Measurements from ENCODE around the gene DDX3Y.

Gene DDX3Y

GRCh38 chrY:12904618-12905516, at the start of gene DDX3Y:
TSS of gene DDX3Y (plus strand) at chrY:12904868. CDS start at chrY:12904937, 69 bp downstream.
- DNase-seq (ENCODE audit: low spot score): peak; percentile 84

- DNase-seq (ENCODE audit: low spot score): no peak
Observed at GRCh38 chrY:12855791-12856275, 48.8 kb upstream of the DDX3Y start.

- no peak for DNase-seq (ENCODE audit: low spot score)
Observed at GRCh38 chrY:12867960-12868359, 36.7 kb upstream of the DDX3Y start.

GRCh38 chrY:12896973-12897372, 7.7 kb upstream of the DDX3Y start:
- DNase-seq (ENCODE audit: low spot score): no peak

- no peak for DNase-seq (ENCODE audit: low spot score)
Observed at GRCh38 chrY:12898604-12899003, 6.1 kb upstream of the DDX3Y start.

GRCh38 chrY:12905517-12905872, 827 bp downstream of the DDX3Y start:
- DNase-seq (ENCODE audit: low spot score): peak; percentile 52

- DNase-seq (ENCODE audit: low spot score): no peak
Observed at GRCh38 chrY:12905895-12906294, 1.2 kb downstream of the DDX3Y start.

- DNase-seq (ENCODE audit: low spot score): no peak
Observed at GRCh38 chrY:12913541-12913940, 8.9 kb downstream of the DDX3Y start.

GRCh38 chrY:12928043-12928442, 23.4 kb downstream of the DDX3Y start:
- DNase-seq (ENCODE audit: low spot score): peak; percentile 26

GRCh38 chrY:12941725-12942687, 37.3 kb downstream of the DDX3Y start:
- no peak for DNase-seq (ENCODE audit: low spot score)
